ENCODE measurements around the gene SEC16A. TPM values are rescaled to one million over a fixed set of nuclear protein-coding genes. Genes with fewer than 3 reads are reported as not detected.
A peak's percentile ranks its signal among the peaks of the same experiment; 100 is the strongest.

The SEC16A gene
- total RNA-seq, 2 donors from 2014 or later = 56.0 to 85.3 TPM

DNA sequence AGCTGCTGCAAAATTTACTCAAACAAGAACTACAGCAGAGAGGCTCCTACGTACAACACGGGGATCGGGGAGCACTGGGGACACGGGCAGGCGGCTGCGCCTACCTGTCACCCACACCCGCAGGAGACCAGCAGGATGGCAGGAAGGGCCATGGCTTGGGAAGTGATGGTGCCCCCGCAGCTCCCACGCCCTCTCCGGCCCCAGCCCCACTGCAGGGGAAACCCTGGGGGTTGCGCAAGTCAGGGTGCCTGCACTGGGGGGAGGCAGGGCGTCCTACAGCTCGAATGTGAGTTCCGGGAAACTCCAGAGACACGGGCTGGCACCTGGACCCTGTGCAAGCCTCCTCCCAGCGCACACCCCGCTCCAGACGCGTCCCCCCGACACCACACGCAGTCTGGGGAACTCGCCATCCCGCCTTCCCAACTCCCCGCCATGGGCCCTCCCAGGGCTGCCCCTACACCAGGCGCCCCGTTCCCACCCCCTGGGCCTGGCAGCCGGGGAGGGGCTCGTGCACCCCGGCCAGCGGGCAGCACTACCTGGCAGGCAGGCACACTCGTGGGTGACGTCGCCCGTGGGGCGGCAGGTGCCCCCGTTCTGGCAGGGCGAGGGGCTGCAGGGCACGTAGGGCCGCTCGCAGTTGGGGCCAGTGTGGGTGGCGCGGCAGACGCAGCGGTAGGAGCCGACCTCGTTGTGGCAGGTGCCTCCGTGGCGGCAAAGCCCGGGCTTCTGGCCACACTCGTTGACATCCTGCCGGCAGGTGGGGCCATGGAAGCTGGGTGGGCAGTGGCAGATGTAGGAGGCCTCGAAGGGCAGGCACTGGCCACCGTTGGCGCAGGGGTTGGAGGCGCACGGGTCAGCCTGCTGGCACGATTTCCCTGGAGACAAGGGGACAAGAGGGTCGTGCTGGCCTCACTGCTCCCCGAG is 39.7 kb upstream of the SEC16A start:
- H3K36me3 Mint-ChIP-seq (ENCODE audit: low read depth) = peaks cover 18% of the 10 kb centered on the region
- no peaks in the 10 kb centered on the region for H3K27me3 Mint-ChIP-seq
- H3K4me1 Mint-ChIP-seq = no peaks in the 10 kb centered on the region
- no peak overlapping the region for H3K4me3 Mint-ChIP-seq
- no peak for ATAC-seq (replicated peaks)
- H3K9me3 Mint-ChIP-seq = no peaks in the 10 kb centered on the region
- H3K27ac Mint-ChIP-seq = no peak overlapping the region

DNA sequence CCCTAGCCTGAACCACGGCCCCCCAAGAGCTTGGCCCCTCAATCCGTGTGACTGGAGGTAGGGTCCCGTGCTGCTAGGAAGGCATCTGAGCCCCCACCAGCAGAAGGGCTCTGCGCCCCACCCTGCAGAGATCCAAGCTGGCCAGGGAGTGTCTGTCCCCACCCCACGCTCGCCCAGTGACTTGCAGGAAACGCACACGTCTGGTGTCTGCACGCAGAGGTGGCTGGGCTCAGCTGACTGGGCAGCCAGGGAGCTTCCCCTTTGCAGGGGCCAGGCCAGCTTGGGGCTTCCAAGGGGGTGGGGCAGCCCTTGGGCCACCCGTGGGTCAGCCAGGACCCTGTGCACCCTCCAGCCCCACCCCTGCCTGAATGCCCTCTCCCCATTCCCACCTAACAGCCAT is 38.7 kb upstream of the SEC16A start:
- no peak overlapping the region for H3K27ac Mint-ChIP-seq

DNA sequence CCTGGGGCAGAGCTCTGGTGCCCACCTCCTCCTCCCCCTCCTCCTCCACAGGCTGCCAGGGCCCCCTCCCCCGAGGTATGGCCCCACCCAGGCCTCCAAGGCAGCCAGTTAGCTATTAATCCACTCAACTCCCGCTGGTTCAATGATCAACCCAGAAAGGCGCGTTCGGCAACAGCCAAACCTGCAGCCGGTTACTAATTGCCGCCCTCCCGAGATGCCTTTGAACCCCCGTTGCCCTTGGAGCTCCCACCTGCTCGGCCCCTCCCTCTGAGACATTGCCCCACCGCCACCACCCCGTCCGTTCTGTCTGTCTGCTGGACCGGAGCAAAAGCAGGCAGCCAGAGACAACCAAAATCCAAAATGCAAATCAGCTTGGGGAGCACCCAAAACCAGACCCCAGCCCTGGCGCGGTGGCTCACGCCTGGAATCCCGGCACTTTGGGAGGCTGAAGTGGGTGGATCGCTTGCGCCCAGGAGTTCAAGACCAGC is 37.3 kb upstream of the SEC16A start:
- Mint-ChIP-seq H3K4me3 (no peak overlapping the region), H3K27me3 (no peaks in the 10 kb centered on the region), H3K9me3 (no peaks in the 10 kb centered on the region), H3K36me3 (ENCODE audit: low read depth) (peaks cover 25% of the 10 kb centered on the region), H3K4me1 (no peaks in the 10 kb centered on the region), H3K27ac (no peak overlapping the region)
- no peak for ATAC-seq (replicated peaks)

More for the DNA sequence above, 38.7 kb upstream of the SEC16A start:
- no peaks in the 10 kb centered on the region for H3K27me3 Mint-ChIP-seq
- no peaks in the 10 kb centered on the region for H3K9me3 Mint-ChIP-seq
- no peak overlapping the region for H3K4me3 Mint-ChIP-seq
- peaks cover 20% of the 10 kb centered on the region for H3K36me3 Mint-ChIP-seq (ENCODE audit: low read depth)
- ATAC-seq (replicated peaks) = no peak
- H3K4me1 Mint-ChIP-seq = no peaks in the 10 kb centered on the region

DNA sequence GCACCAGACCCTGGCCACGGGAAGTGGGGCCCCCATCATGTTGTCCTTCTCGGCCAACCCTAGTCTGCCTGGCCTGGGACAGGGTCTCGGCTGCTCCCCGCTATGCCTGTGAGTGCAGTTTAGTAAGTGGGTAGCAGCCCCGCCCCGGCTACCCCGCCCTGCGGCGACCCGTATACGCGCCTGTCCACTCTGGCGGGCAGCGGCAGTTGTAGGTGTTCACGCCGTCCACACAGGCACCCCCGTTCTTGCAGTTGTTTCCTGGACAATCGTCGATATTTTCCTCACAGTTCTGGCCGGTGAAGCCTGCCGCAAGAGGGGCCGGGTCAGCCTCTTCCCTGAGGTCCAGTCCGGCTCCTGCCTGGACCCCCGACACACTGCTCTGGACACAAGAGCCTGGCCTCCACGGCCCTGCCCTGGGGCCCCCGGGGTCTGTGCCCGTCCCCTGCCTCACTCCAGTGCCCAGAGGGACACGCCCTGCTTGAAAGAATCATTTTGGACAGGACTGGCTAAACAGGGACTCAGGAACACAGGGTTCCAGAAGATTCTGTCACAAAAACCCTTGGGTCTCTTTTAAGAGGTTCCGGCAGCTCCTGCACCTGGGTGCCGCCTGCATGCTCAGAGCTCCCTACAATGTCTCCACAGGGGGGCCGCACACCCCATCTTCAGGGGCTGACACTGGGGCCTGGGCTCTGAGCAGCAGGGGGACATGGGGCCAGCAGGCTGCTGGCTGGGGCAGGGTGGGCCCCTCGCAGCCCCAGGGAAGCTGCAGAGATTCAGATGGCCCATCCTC is 36.6 kb upstream of the SEC16A start:
- H3K27me3 Mint-ChIP-seq = no peaks in the 10 kb centered on the region
- no peaks in the 10 kb centered on the region for H3K4me1 Mint-ChIP-seq
- H3K36me3 Mint-ChIP-seq (ENCODE audit: low read depth) = peaks cover 25% of the 10 kb centered on the region
- no peaks in the 10 kb centered on the region for H3K9me3 Mint-ChIP-seq
- no peak for ATAC-seq (replicated peaks)
- H3K4me3 Mint-ChIP-seq = no peak overlapping the region
- H3K27ac Mint-ChIP-seq = no peak overlapping the region

DNA sequence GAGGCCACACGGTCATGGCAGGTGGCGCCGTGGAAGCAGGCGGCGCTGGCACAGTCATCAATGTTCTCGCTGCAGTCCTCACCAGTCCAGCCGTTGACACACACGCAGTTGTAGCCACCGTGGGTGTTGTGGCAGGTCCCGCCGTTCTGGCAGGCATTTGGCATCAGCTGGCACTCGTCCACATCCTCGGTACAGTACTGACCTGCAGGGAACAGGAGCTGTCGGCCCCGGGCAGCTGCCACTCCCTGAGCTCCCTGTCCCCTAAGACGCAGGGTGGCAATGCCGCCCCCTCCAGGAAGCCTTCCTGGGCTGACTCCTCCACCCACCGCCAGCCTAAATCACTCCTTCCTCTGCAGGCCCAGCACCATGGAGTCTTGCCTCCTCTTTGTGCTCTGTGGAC is 35.8 kb upstream of the SEC16A start:
- Mint-ChIP-seq H3K9me3 (no peaks in the 10 kb centered on the region), H3K27me3 (no peaks in the 10 kb centered on the region), H3K36me3 (ENCODE audit: low read depth) (peaks cover 31% of the 10 kb centered on the region), H3K4me1 (no peaks in the 10 kb centered on the region), H3K27ac (no peak overlapping the region), H3K4me3 (no peak overlapping the region)
- ATAC-seq (replicated peaks) = no peak

DNA sequence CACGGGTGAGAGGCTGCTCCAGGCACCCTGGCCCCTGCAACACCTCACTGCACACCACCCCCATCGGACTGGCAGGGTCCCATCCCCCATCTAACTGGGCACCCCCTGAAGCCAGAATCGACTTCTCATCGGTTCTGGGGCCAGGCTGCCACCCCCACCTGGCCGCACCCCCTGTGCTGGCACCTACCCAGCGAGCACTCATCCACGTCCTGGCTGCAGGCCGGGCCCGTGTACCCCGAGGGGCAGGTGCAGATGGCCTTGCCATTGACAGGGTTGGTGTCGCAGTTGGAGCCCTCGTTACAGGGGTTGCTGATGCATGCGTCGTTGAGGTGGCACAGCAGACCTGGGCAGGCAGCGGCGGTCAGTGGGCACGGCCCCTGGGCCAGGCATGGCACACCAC is 35.1 kb upstream of the SEC16A start:
- no peak overlapping the region for H3K27ac Mint-ChIP-seq

DNA sequence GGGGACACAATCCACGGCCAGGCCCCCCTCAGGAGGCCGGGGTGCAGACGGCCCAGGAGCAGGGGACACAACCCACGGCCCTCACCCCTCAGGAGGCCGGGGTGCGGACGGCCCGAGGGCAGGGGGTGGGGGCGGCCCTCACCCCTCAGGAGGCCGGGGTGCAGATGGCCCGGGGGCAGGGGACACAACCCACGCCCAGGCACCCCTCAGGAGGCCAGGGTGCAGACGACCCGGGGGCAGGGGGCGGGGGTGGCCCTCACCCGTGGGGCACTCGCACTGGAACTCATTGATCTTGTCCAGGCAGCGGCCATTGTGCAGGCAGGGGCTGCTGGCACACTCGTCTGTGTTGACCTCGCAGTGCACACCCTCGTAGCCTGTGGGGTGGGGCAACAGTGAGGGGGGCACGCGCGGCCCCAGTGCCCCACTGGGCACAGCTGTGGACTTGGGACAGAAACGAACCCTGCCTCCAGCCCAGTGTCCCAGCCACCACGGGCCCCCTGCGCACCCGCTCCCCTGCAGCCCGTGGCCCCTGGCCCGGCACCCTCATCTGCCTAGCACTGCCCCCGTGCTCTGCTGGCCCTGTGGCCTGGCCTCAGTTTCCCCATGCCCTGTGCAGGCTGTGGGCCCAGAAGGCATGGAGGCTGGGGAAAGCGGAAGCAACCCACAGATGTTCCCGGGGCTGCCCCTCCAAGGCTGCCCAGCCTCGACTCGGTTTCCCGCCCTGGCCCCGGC is 34.3 kb upstream of the SEC16A start:
- H3K4me1 Mint-ChIP-seq = no peaks in the 10 kb centered on the region
- no peak overlapping the region for H3K27ac Mint-ChIP-seq
- no peak for ATAC-seq (replicated peaks)
- peaks cover 32% of the 10 kb centered on the region for H3K36me3 Mint-ChIP-seq (ENCODE audit: low read depth)
- no peak overlapping the region for H3K4me3 Mint-ChIP-seq
- no peaks in the 10 kb centered on the region for H3K9me3 Mint-ChIP-seq
- H3K27me3 Mint-ChIP-seq = no peaks in the 10 kb centered on the region

More for the DNA sequence above, 35.1 kb upstream of the SEC16A start:
- no peak overlapping the region for H3K4me3 Mint-ChIP-seq
- no peaks in the 10 kb centered on the region for H3K4me1 Mint-ChIP-seq
- H3K9me3 Mint-ChIP-seq = no peaks in the 10 kb centered on the region
- peaks cover 33% of the 10 kb centered on the region for H3K36me3 Mint-ChIP-seq (ENCODE audit: low read depth)
- no peaks in the 10 kb centered on the region for H3K27me3 Mint-ChIP-seq
- no peak for ATAC-seq (replicated peaks)

DNA sequence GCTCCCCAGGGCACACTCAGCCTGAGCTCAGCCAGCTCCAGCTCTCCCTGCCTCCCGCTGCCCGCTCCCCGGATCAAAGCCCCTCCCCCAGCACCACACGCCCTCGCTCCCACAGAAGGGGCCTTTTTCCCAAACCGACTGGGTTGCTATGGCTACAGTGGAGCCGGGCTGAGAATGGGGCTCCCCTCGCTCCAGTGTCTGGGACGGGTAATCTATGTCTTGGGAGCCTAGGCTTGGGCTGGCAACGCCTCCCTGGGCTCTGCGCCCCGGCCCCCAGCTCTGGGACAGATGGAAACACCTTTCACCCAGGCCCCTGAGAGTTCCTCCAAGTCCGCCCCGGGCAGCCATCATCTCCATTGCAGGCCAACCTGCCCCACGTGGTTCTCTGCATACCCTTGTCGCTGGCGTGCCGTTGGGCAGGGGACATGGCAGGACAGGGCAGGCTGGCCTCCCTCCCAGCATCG is 33.4 kb upstream of the SEC16A start:
- ATAC-seq (replicated peaks) = no peak
- Mint-ChIP-seq H3K4me1 (no peaks in the 10 kb centered on the region), H3K27ac (no peak overlapping the region)

DNA sequence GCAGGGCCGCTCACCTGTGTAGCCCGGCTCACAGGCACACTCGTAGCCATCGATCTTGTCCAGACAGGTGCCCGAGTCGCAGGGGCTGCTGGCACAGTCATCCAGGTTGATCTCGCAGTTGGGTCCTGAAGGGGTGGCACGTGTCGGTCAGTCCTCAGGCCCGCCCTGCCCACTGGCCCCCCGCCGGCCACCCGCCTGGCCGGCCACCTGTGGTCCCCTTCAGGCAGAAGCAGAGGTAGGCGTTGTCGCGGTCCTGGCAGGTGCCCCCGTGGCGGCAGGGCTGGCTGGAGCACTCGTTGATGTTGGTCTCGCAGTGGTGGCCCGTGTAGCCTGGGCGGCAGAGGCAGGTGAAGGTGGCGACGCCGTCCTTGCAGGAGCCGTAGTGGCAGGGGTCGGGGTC is 32.4 kb upstream of the SEC16A start:
- H3K27me3 Mint-ChIP-seq = no peaks in the 10 kb centered on the region
- no peaks in the 10 kb centered on the region for H3K9me3 Mint-ChIP-seq
- no peaks in the 10 kb centered on the region for H3K4me1 Mint-ChIP-seq
- no peak overlapping the region for H3K27ac Mint-ChIP-seq
- H3K36me3 Mint-ChIP-seq (ENCODE audit: low read depth) = peaks cover 41% of the 10 kb centered on the region
- no peak overlapping the region for H3K4me3 Mint-ChIP-seq
- no peak for ATAC-seq (replicated peaks)

More for the DNA sequence above, 33.4 kb upstream of the SEC16A start:
- Mint-ChIP-seq H3K27me3 (no peaks in the 10 kb centered on the region), H3K36me3 (ENCODE audit: low read depth) (peaks cover 35% of the 10 kb centered on the region), H3K4me3 (no peak overlapping the region), H3K9me3 (no peaks in the 10 kb centered on the region)

DNA sequence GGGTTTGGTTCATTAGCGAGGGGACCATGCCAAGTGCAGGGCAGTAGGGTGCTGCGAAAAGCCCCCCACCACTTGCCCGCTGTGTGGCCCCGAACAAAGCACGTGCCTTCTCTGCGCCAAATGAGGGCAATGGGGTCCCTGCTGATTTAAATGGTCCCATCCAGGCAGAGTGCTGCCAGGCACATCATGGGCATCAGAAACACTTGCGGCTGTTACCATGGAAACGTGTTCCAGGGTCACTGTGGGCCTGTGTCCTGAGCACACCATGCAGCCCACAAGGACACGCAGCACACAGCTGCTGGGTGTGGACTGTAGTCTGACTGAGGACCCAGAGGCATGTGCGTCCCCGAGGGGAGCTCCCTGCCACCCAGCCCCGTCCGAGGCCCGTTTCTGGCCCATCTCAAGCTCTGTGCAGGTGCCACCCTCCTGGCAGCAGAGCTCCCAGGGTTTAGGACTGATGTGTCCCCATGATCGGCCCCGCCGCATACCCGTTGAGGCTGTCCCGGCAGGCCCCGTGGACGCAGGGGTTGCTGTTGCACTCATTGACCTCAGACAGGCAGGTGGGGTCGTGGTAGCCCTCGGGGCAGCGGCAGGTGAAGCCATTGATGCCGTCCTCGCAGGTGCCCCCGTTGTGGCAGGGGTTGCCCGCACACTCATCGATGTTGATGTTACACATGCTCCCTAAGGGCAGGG is 31.3 kb upstream of the SEC16A start:
- Mint-ChIP-seq H3K27me3 (no peaks in the 10 kb centered on the region), H3K4me3 (no peak overlapping the region), H3K36me3 (ENCODE audit: low read depth) (peaks cover 49% of the 10 kb centered on the region), H3K9me3 (no peaks in the 10 kb centered on the region), H3K4me1 (no peaks in the 10 kb centered on the region), H3K27ac (no peak overlapping the region)
- ATAC-seq (replicated peaks) = no peak

DNA sequence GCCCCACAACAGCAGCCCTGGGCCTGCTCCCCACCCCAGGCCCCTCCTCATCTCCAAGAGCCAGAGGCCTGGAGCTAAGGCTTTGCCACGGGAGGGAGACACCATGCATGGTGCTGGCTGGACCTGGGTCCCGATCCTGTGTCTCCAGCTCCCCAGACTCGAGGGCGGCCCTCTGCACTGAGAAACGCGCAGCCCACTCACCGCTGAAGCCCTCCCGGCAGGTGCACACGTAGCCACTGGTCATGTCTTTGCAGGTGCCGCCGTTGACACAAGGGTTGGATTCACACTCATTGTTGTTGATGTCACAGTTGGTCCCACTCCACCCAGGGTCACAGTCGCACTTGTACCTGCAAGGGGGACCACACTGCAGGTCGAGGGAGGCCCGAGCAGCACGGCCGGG is 30.4 kb upstream of the SEC16A start:
- H3K36me3 Mint-ChIP-seq (ENCODE audit: low read depth) = peaks cover 50% of the 10 kb centered on the region
- no peak overlapping the region for H3K27ac Mint-ChIP-seq
- H3K27me3 Mint-ChIP-seq = no peaks in the 10 kb centered on the region
- H3K4me3 Mint-ChIP-seq = no peak overlapping the region
- no peaks in the 10 kb centered on the region for H3K9me3 Mint-ChIP-seq
- H3K4me1 Mint-ChIP-seq = no peaks in the 10 kb centered on the region
- ATAC-seq (replicated peaks) = no peak

DNA sequence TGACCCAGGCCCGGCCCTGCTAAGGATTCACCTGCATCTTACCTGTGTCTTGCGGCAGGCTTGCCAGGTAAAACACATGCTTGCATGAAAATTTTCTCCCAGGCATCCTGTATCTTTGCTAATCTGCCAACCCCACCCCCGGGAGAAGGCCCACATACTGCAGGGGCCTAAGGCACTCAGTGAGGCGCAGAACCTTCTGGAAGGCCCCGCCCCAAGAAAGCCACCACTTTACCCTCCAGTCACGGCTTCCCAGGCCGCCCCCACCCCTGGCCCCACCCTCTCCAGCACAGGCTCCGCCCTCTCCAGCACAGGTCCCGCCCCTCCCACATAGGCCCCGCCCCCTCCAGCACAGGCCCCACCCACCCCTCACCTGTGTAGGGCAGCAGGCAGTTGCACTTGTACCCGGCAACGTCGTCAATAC is 29.8 kb upstream of the SEC16A start:
- H3K27ac Mint-ChIP-seq = no peak overlapping the region
- no peaks in the 10 kb centered on the region for H3K4me1 Mint-ChIP-seq
- no peak overlapping the region for H3K4me3 Mint-ChIP-seq
- no peaks in the 10 kb centered on the region for H3K27me3 Mint-ChIP-seq
- no peaks in the 10 kb centered on the region for H3K9me3 Mint-ChIP-seq
- peaks cover 55% of the 10 kb centered on the region for H3K36me3 Mint-ChIP-seq (ENCODE audit: low read depth)
- peak; percentile 30 for ATAC-seq (replicated peaks)

DNA sequence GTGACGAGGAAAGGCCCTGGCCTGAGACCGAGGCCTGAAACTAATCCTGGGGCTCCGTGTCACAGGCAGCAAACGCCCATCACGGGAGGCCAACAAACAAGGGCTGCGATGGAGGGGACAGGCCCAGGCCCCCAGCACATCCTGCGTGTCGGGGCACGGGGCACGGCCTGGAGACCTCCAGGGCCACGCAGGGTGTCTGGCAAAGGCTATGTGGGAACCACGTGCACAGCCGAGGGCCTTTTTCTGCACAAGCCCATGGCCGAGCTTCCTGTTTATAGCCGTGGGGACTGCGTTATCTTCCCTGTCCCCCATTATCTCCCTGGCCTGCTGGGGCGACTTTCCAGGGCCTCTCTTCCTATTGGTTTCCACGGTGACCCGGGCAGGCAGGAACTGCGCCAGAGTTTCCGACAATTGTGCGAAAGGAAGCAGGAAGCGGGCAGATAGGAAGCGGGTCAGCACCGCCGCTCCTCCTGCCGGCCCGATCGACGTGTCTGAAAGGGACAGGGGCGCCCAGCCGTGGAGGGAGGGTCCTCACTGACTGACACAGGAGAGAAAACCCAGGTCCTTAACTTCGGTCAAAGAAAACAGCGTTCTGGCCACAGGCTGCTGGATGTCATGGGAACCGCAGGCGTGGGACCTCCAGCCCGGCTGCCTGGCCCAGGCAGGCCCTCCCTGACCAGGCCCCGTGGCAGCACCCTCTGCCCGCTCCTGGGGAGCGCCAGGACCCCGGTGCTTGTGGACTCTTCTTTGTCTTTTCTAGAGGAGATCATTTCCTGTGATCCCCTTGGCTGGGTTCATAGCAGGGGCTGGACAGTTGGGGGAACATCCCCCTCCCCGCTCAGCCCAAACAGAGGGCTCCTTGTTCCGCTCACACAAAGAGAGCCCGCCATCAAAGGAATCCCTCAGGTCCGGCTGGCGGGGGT is 29.1 kb upstream of the SEC16A start:
- no peaks in the 10 kb centered on the region for H3K4me1 Mint-ChIP-seq
- no peaks in the 10 kb centered on the region for H3K27me3 Mint-ChIP-seq
- H3K36me3 Mint-ChIP-seq (ENCODE audit: low read depth) = peaks cover 59% of the 10 kb centered on the region
- no peak for ATAC-seq (replicated peaks)
- no peaks in the 10 kb centered on the region for H3K9me3 Mint-ChIP-seq
- H3K4me3 Mint-ChIP-seq = no peak overlapping the region
- H3K27ac Mint-ChIP-seq = no peak overlapping the region
